Esophagus muscularis mucosa (tissue), 4 donors: Measurements from ENCODE around the gene TENM3.

Source experiments
- EP300 ChIP-seq: sonication (generic); formaldehyde crosslinking; IDR thresholded peaks from one replicate; pipeline ENCODE4 v1.6.1; 2017; ENCODE audit warnings: antibody characterized with exemption
- POLR2A ChIP-seq: fragments of 450-650 bp; IDR thresholded peaks from one replicate; pipeline ENCODE4 v1.6.1; 2017; ENCODE audit warnings: antibody characterized with exemption, moderate library complexity, mild to moderate bottlenecking, low read depth
- TF ChIP-seq, protein P1 (sequence below), 3 experiments: fragments of 200-600 bp in 2 of 3; fragments of 450-650 bp in 1 of 3; sonication (generic) in 2 of 3; IDR thresholded peaks; one replicate each; pipeline ENCODE4 v1.5.1; 2017 to 2019; ENCODE audit warnings: antibody characterized with exemption in 3 of 3, mild to moderate bottlenecking in 2 of 3, moderate library complexity in 1 of 3

DNA sequence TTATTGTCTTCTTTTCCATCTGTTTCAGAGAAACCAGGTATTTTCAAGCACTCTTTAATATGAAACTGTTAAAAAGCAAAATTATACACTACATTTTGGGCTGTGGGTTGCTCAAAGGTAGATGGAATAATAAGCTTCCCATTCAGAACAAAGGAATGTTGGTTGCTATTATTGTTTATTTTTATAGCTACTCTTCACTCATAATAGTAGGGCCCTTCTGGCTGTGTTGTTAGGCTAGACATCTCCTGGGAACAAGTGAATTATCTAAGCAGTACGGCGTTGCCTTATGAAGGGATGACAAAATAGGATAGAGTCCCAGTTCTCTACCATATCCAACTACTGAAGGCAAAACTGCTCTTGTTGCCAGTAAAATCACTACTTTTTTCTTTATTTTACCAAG is 34.2 kb downstream of the TENM3 start:
- TF ChIP-seq POLR2A (no peak), EP300 (no peak)
- TF ChIP-seq, protein P1, sequence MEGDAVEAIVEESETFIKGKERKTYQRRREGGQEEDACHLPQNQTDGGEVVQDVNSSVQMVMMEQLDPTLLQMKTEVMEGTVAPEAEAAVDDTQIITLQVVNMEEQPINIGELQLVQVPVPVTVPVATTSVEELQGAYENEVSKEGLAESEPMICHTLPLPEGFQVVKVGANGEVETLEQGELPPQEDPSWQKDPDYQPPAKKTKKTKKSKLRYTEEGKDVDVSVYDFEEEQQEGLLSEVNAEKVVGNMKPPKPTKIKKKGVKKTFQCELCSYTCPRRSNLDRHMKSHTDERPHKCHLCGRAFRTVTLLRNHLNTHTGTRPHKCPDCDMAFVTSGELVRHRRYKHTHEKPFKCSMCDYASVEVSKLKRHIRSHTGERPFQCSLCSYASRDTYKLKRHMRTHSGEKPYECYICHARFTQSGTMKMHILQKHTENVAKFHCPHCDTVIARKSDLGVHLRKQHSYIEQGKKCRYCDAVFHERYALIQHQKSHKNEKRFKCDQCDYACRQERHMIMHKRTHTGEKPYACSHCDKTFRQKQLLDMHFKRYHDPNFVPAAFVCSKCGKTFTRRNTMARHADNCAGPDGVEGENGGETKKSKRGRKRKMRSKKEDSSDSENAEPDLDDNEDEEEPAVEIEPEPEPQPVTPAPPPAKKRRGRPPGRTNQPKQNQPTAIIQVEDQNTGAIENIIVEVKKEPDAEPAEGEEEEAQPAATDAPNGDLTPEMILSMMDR (IDR thresholded peaks at IDR 0.05): no peak
